22Rv1 (cell line): ENCODE measurements around the gene MYORG.

Experiments used
- H3K27ac ChIP-seq: fragments of 450-650 bp; 2 replicates; pipeline ENCODE4 v1.5.1; 2017
- ZFX ChIP-seq: fragments of 450-650 bp; IDR thresholded peaks from 2 replicates; pipeline ENCODE4 v1.6.1; 2017; ENCODE audit warnings: antibody characterized with exemption, borderline replicate concordance
- TF ChIP-seq, protein P1 (sequence below): fragments of 450-650 bp; IDR thresholded peaks from 2 replicates; pipeline ENCODE4 v1.5.1; 2017; ENCODE audit warnings: mild to moderate bottlenecking

MYORG gene

DNA sequence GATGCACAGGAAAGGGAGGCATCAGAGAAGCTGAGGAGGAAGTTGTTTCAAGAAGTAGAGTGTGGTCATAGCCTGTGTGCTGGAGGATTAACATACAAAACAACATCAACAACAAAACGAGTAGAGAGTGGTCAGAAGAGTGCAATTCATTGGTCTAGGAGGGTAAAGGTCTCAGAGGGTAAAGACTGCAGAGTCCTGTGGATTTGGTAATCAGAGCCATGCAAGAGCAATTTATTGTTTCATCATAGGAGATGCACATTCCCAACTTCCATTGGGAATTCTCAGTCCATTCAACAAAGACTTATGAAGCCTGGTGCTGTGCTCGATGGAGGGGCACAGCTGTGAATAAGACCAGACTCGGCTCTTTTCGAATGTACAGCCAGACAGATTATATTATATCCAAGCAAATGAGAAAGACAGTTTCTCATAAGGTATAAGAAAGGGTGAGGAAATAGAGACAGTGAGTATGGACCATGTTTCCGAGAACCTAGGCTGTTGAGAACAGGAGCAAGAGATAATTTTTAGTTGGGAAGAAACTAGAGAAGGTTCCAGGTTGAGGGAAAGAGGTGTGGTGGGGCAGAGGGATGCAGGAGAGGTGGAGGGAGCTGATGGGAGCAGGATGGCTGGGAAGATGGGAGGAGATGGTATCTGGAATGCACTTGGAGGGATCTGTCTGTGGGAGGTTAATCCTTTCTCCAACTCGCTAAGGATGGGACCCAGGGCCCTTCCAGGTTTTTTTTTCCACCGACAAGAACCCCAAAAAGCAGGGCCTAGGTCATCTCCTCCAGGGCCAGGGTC, 7.9 kb upstream of the MYORG start:
- no peak overlapping the region for H3K27ac ChIP-seq
- no peak for TF ChIP-seq ZFX
- TF ChIP-seq, protein P1, sequence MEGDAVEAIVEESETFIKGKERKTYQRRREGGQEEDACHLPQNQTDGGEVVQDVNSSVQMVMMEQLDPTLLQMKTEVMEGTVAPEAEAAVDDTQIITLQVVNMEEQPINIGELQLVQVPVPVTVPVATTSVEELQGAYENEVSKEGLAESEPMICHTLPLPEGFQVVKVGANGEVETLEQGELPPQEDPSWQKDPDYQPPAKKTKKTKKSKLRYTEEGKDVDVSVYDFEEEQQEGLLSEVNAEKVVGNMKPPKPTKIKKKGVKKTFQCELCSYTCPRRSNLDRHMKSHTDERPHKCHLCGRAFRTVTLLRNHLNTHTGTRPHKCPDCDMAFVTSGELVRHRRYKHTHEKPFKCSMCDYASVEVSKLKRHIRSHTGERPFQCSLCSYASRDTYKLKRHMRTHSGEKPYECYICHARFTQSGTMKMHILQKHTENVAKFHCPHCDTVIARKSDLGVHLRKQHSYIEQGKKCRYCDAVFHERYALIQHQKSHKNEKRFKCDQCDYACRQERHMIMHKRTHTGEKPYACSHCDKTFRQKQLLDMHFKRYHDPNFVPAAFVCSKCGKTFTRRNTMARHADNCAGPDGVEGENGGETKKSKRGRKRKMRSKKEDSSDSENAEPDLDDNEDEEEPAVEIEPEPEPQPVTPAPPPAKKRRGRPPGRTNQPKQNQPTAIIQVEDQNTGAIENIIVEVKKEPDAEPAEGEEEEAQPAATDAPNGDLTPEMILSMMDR, result no peak

DNA sequence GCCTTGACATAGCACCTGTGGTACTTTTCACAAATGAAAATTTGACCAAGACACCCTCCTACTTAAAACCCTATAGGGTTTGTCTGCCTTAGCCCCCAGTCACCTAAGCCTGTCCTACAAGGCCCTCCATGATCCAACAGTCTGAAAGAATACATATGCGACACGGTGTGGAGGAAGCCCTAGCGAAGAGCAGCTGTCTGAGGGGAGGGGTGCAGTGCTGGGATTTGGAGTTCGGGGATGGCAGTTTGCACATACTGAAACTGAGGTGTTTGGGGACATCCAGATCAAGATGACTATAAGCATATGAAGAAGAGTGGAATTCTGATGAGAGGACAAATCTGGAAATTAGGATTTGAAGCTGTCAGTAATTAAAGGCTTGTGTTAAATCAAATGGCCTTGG, 7.2 kb upstream of the MYORG start:
- TF ChIP-seq ZFX, result no peak
- TF ChIP-seq, protein P1, result no peak

DNA sequence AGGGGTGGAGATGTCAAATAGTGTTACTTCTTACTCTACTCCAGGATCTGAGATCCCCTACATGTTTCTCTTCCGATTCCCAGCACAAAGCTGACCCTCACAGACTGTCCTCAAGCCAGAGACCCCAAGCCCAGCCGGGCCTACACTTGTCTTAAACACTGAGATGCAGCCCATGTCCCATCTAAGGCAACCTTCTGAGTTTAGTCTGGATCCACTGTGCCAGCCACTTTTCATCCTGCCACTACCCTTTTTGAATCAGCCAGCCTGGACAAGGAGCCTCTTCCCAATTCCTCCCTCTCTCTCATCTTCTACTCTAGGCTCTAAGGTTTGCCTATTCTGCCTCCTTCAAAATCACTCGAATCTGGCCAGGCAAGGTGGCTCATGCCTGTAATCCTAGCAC, 6.2 kb upstream of the MYORG start:
- no peak overlapping the region for H3K27ac ChIP-seq
- TF ChIP-seq ZFX, result no peak
- TF ChIP-seq, protein P1, result no peak

More for the DNA sequence above, 7.2 kb upstream of the MYORG start:
- H3K27ac ChIP-seq, result no peak overlapping the region

DNA sequence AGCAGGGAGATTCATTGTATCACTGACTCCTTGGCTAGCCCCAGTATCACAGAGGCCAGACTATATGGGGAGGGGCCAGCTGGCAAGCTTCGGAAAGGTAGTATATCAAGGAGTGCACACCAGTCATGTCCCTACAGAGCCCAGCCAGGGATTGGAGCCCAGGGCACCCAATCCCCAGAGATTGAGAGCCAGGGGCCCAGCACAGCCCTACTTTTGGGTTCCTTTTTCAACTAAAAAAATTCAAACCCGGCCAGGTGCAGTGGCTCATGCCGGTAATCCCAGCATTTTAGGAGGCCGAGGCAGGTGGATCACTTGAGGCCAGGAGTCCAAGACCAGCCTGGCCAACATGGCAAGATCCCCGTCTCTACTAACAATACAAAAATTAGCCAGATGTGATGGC, 5.4 kb upstream of the MYORG start:
- TF ChIP-seq ZFX, result no peak
- TF ChIP-seq, protein P1, result no peak
- no peak overlapping the region for H3K27ac ChIP-seq

DNA sequence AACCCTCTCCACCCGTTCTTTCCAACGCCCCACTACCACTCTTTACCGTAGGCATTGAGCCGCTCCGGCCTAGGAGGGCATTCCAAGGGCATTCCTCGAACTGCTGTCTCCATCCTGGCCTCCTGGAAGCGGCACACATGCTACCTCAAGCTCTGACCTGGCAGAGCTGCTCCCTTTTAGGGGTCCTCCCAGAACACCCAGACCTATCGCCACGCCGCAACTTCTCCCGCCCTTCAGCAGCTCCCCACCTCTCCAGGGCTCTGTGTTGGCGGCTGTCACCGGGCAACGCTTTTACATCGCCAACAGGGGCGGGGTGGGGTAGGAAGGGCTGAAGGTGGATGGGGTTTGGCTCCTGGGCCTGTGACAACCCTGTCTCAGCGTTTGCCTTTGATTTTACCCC, 4.6 kb upstream of the MYORG start:
- no peak overlapping the region for H3K27ac ChIP-seq
- TF ChIP-seq ZFX, result no peak

DNA sequence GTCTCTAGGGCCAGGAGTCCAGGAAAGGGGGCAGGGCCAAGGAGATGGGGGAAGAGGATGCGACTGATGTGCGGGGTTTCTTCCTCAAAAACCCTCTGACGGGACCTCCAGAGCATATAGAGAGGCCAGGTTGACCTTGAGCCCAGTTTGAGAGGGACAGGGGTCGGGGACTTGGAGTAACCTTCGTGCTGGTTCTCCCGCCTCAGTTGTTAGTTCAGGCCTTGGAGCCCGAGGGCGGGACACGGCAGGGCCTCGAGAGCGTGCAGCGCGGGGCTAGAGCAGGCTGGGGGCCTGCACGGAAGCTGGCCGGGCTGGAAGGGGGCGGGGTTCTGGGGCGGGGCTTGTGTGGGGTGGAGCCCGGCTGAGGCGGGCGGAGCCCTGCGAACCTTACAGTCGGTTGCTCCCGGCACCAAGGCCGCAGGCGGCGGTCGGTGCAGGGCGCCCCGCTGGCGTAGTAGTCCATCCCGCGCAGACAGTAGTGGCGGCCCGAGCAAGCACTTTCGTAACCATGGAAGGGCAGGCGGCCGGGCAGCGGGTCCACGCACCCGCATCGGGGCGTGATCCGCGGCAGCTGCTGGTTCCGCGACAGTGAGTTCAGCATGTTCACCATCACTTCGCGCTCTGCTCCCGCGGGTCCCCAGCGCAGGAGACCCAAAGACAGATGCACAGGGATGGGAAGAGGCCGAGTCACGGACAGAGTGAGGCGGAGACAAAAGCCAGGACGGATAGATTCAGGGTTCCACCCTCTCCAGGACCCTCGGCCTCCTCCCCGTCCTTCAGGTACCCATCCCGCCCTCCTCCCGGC, 4.0 kb upstream of the MYORG start:
- TF ChIP-seq, protein P1, result no peak
- no peak for TF ChIP-seq ZFX
- peak overlapping the region; percentile 52 for H3K27ac ChIP-seq

DNA sequence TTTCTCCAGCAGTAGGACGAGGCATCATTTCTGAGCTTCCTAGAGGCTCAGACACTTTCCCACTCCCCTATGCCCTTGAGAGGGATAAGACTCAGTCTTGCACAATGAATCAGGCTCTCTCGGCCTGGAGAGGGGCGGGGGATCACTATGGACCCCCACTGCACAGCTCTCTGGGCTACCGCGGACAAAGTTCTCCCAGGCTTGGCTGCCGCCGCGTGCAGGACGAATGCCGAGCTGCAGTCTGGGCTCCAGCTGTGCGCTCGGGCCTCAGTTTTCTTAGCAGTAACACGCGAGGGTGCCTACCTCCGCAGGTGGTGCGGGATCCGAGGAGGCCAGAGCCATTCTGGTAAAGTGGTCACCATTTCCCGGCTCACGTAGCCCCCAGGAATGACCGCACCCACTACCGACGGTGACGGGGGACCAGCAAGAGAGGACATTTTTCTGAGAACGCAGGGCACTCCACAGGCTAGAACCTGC, 3.4 kb upstream of the MYORG start:
- no peak for TF ChIP-seq ZFX
- TF ChIP-seq, protein P1, result no peak
- peak overlapping the region; percentile 52 for H3K27ac ChIP-seq
